SJCRH30 (cell line): ENCODE measurements around the gene TCP11L1. TPM values are rescaled to one million over a fixed set of nuclear protein-coding genes. Genes with fewer than 3 reads are reported as not detected.
A peak's percentile ranks its signal among the peaks of the same experiment; 100 is the strongest.
"Not testable (repeated sequence)": the region's sequence is repeated elsewhere in the genome, so short reads cannot be mapped to it uniquely, and the experiment has no call there.

ENCODE experiments used
- DNase-seq, 2 experiments: peaks; one replicate each; pipeline ENCODE4 v3.0.0-alpha.2; 2015 to 2020
- H3K27ac ChIP-seq: fragments of 250-450 bp; sonication (Bioruptor Pico); 2 replicates; pipeline ENCODE4 v1.5.1; 2020; ENCODE audit warnings: mild to moderate bottlenecking, moderate library complexity
- H3K27me3 ChIP-seq: fragments of 250-450 bp; sonication (Bioruptor Pico); 2 replicates; pipeline ENCODE4 v1.5.1; 2020; ENCODE audit warnings: mild to moderate bottlenecking, moderate library complexity
- H3K36me3 ChIP-seq: fragments of 250-450 bp; sonication (Bioruptor Pico); 2 replicates; pipeline ENCODE4 v1.5.1; 2020; ENCODE audit warnings: mild to moderate bottlenecking, moderate library complexity
- H3K4me1 ChIP-seq: fragments of 250-450 bp; sonication (Bioruptor Pico); 2 replicates; pipeline ENCODE4 v1.5.1; 2020; ENCODE audit warnings: mild to moderate bottlenecking, moderate library complexity
- H3K4me3 ChIP-seq: fragments of 250-450 bp; sonication (Bioruptor Pico); 2 replicates; pipeline ENCODE4 v1.5.1; 2020; ENCODE audit warnings: mild to moderate bottlenecking, moderate library complexity
- H3K9me3 ChIP-seq: fragments of 250-450 bp; sonication (Bioruptor Pico); replicated peaks from 2 replicates; pipeline ENCODE4 v1.5.1; 2020; ENCODE audit warnings: mild to moderate bottlenecking, moderate library complexity
- total RNA-seq: library from RNA; depleted of rRNA; stranded (reverse); fragments of >200 nt; shearing (Covaris generic); gene quantifications from 2 replicates; pipeline ENCODE4 v1.2.3, GENCODE V29; 2014

TCP11L1 gene
- total RNA-seq, 1 experiment from 2014 or later = 22.7 TPM

GRCh38 chr11:33018840-33019239, 20.5 kb upstream of the TCP11L1 start:
- Histone ChIP-seq H3K36me3 (no peaks in the 10 kb centered on the region), H3K4me3 (no peak overlapping the region), H3K27ac (no peak overlapping the region), H3K27me3 (no peaks in the 10 kb centered on the region), H3K9me3 (no peaks in the 10 kb centered on the region), H3K4me1 (peaks cover 8% of the 10 kb centered on the region)
- no peak for DNase-seq

GRCh38 chr11:33021501-33021900, 17.9 kb upstream of the TCP11L1 start:
- Histone ChIP-seq H3K27me3 (no peaks in the 10 kb centered on the region), H3K27ac (no peak overlapping the region), H3K9me3 (no peaks in the 10 kb centered on the region), H3K4me1 (peaks cover 8% of the 10 kb centered on the region), H3K4me3 (no peak overlapping the region), H3K36me3 (no peaks in the 10 kb centered on the region; the same call in 1 of the 2 replicates)
- DNase-seq = no peak

- DNase-seq = no peak
- H3K4me3 ChIP-seq = no peak overlapping the region
- no peaks in the 10 kb centered on the region for H3K27me3 ChIP-seq
- H3K27ac ChIP-seq = no peak overlapping the region
- H3K4me1 ChIP-seq = peaks cover 6% of the 10 kb centered on the region
- no peaks in the 10 kb centered on the region; the same call in 1 of the 2 replicates for H3K36me3 ChIP-seq
- H3K9me3 ChIP-seq = no peaks in the 10 kb centered on the region
These were observed 17.4 kb upstream of the TCP11L1 start for GRCh38 chr11:33021937-33022336.

- H3K4me1 ChIP-seq = no peaks in the 10 kb centered on the region
- no peaks in the 10 kb centered on the region for H3K9me3 ChIP-seq
- no peak for DNase-seq
- no peak overlapping the region for H3K4me3 ChIP-seq
- H3K27ac ChIP-seq = no peak overlapping the region
- peaks cover 23% of the 10 kb centered on the region for H3K36me3 ChIP-seq
- H3K27me3 ChIP-seq = no peaks in the 10 kb centered on the region
These were observed 14.0 kb upstream of the TCP11L1 start for GRCh38 chr11:33025339-33025722.

GRCh38 chr11:33027233-33027632, 12.1 kb upstream of the TCP11L1 start:
- Histone ChIP-seq H3K9me3 (no peaks in the 10 kb centered on the region), H3K36me3 (peaks cover 30% of the 10 kb centered on the region), H3K27me3 (no peaks in the 10 kb centered on the region), H3K4me3 (no peak overlapping the region), H3K4me1 (no peaks in the 10 kb centered on the region), H3K27ac (no peak overlapping the region)
- DNase-seq = no peak

- Histone ChIP-seq H3K27ac (no peak overlapping the region), H3K9me3 (no peaks in the 10 kb centered on the region), H3K36me3 (peaks cover 34% of the 10 kb centered on the region), H3K4me1 (no peaks in the 10 kb centered on the region), H3K27me3 (no peaks in the 10 kb centered on the region), H3K4me3 (no peak overlapping the region)
- DNase-seq = no peak
These were observed 11.4 kb upstream of the TCP11L1 start for GRCh38 chr11:33027846-33028536.

- Histone ChIP-seq H3K27me3 (no peaks in the 10 kb centered on the region), H3K27ac (no peak overlapping the region), H3K4me3 (no peak overlapping the region)
These were observed 10.8 kb upstream of the TCP11L1 start for GRCh38 chr11:33028537-33028914.

GRCh38 chr11:33029218-33029617, 10.2 kb upstream of the TCP11L1 start:
- not testable (repeated sequence) for H3K27ac ChIP-seq, H3K4me1 ChIP-seq, H3K9me3 ChIP-seq, H3K27me3 ChIP-seq, H3K4me3 ChIP-seq, DNase-seq
- H3K36me3 ChIP-seq = peaks cover 40% of the 10 kb centered on the region

More at GRCh38 chr11:33028537-33028914, 10.8 kb upstream of the TCP11L1 start:
- Histone ChIP-seq H3K4me1 (no peaks in the 10 kb centered on the region), H3K36me3 (peaks cover 40% of the 10 kb centered on the region), H3K9me3 (no peaks in the 10 kb centered on the region)
- DNase-seq = no peak

- Histone ChIP-seq H3K9me3 (no peaks in the 10 kb centered on the region), H3K36me3 (peaks cover 30% of the 10 kb centered on the region), H3K27me3 (no peaks in the 10 kb centered on the region), H3K4me1 (no peaks in the 10 kb centered on the region), H3K4me3 (no peak overlapping the region), H3K27ac (no peak overlapping the region)
- no peak for DNase-seq
These were observed 5.9 kb upstream of the TCP11L1 start for GRCh38 chr11:33033493-33033892.

- Histone ChIP-seq H3K27ac (no peak overlapping the region), H3K4me1 (no peaks in the 10 kb centered on the region), H3K27me3 (no peaks in the 10 kb centered on the region), H3K9me3 (no peaks in the 10 kb centered on the region), H3K36me3 (peaks cover 20% of the 10 kb centered on the region), H3K4me3 (no peak overlapping the region)
- no peak for DNase-seq
These were observed 4.4 kb upstream of the TCP11L1 start for GRCh38 chr11:33035011-33035410.

- H3K36me3 ChIP-seq = peaks cover 11% of the 10 kb centered on the region
- peak in 1 of 2 experiments; percentile 37 for DNase-seq
- H3K4me1 ChIP-seq = no peaks in the 10 kb centered on the region
- no peaks in the 10 kb centered on the region for H3K27me3 ChIP-seq
- 0 out of 2 replicates have a peak, but pooled peaks cover 5% of the 10 kb centered on the region for H3K9me3 ChIP-seq
- H3K27ac ChIP-seq = peak overlapping the region; percentile 97
- peak overlapping the region; percentile 95 for H3K4me3 ChIP-seq
These were observed 875 bp downstream of the TCP11L1 start for GRCh38 chr11:33040033-33040861.

- peaks cover 15% of the 10 kb centered on the region for H3K36me3 ChIP-seq
- H3K27me3 ChIP-seq = no peaks in the 10 kb centered on the region
- no peak overlapping the region for H3K27ac ChIP-seq
- peaks cover 5% of the 10 kb centered on the region; the same call in 1 of the 2 replicates for H3K9me3 ChIP-seq
- H3K4me3 ChIP-seq = peak overlapping the region; percentile 95
- no peaks in the 10 kb centered on the region for H3K4me1 ChIP-seq
- DNase-seq = no peak
These were observed 1.6 kb downstream of the TCP11L1 start for GRCh38 chr11:33040862-33041453.

- peaks cover 5% of the 10 kb centered on the region; the same call in 1 of the 2 replicates for H3K9me3 ChIP-seq
- no peak overlapping the region for H3K4me3 ChIP-seq
- no peaks in the 10 kb centered on the region for H3K4me1 ChIP-seq
- no peak for DNase-seq
- no peak overlapping the region for H3K27ac ChIP-seq
- no peaks in the 10 kb centered on the region for H3K27me3 ChIP-seq
- H3K36me3 ChIP-seq = peaks cover 17% of the 10 kb centered on the region
These were observed 4.0 kb downstream of the TCP11L1 start for GRCh38 chr11:33043221-33043830.

GRCh38 chr11:33044285-33044756, 4.9 kb downstream of the TCP11L1 start:
- H3K9me3 ChIP-seq = peaks cover 5% of the 10 kb centered on the region; the same call in 1 of the 2 replicates
- no peak for DNase-seq
- H3K27ac ChIP-seq = no peak overlapping the region
- H3K4me3 ChIP-seq = no peak overlapping the region
- H3K27me3 ChIP-seq = no peaks in the 10 kb centered on the region
- H3K36me3 ChIP-seq = peaks cover 17% of the 10 kb centered on the region
- no peaks in the 10 kb centered on the region for H3K4me1 ChIP-seq
